Measurements from ENCODE around the gene SPATA1.

SPATA1 gene

DNA sequence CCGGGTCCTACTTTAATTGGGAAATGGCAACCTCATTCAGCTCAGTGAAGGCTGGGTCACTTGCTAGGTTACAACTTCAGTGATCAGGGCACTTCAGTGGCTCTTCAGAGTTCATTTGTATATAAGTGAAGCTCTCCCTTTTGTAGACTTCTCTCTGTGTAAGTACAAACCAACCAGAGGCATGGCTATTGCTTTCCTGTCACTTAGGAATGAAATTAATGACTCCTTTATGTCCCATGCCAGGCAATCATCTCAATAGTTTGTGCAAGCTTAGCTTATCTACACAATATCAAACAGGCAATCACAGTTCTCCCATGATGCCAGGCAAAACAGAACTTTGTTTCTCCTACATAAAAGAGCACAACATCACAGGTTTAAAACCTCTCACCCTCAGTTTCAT lies 90.8 kb downstream of the SPATA1 start:
- no peak for DNase-seq (ENCODE audit: low spot score)

DNA sequence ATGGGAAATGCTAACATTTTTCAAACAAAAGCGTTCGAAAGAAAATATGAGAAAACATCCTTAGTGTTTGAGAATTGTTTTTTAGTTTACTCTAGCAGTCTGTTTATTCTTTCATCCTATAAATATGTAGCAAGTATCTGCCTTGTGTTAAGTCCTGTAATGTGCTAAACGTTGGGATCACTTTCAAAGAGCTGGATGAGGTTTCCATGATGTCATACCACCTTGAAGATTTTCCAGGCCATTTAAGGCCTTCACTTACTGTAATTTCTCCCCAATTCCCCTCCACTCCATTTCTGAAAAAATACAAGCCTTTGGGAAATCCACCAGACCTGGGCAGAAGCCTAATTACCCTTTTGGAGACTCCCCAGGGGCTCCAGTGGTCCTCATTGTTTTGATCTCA lies 92.2 kb downstream of the SPATA1 start:
- DNase-seq (ENCODE audit: low spot score) = no peak

DNA sequence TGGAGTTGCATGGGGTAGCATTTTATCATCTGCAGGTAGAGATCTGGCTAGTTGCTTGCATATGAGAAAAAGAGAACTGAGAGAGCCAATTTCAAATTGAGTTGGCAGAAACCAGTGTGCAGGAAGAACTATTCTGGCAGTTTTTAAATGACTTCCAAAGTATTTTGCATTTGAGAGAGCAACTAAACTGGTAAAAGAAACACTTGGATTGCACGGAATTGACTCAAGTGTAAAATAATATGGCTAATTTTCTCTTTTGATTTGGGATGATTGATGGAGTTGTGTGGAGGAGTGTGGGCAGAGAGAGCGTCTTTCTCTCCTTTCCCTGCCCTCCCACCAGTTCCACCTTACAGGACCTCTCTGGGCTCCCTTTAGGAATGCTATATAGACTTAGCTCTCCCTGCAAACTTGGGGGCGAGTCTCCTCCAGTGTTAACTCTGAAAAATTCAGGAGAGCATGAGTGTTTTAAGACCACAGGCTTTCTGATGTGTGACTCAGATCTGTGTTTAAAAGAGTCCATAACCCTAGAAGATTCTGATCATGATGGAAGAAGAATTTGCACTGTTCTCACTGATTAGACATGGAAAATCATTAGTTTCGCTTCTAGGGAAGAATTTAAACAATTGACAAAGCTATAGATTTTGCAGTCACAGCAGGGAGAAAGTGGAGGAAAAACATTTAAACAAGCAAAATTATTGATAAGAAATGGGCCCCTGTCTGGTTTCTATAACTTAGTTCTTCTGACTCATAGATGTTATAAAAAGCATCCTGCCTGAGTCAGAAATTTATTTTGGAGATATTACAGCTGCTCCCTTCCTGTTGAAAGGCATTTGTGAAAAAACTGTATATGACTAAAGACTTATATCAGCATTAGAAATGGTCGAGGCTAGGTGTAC lies 92.9 kb downstream of the SPATA1 start:
- DNase-seq (ENCODE audit: low spot score) = no peak

DNA sequence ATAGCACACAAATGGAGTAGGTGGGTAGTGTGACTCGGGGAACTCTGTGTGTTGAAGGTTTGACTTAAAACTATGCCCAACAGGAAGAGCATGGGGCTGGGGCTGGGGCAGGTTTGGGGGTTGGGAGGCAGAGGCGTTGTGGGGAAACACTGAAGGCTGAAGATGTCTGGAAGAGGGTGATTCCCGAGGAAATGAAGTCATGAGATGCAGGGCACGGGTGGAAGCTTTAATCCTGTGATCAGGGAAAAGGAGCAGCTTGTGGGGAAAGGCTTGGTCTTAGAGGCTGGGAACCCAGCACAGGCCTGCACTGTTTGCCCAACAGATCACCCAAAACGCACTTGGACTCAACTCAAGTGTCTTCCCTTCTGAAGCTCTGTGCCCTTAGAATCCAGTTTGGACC lies 94.6 kb downstream of the SPATA1 start:
- DNase-seq (ENCODE audit: low spot score) = no peak

DNA sequence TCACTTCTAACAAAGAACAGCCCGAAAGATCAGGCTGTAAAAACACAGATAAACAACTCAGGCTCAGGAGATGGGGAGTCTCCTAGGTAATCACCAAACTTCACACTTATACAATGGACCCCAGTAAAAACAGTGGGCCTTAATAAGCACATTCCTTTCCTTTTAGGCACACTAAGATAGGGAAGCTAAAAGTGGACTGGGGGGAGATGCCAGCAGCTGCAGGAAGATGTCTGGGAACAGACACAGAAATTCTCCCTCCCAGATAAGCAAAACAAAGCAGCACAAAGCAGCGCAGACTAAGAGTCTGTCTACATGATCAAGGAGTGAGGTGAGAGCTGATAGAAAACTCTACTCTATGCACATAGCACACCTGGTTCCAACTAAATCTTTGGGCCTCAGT lies 97.0 kb downstream of the SPATA1 start:
- no peak for DNase-seq (ENCODE audit: low spot score)

DNA sequence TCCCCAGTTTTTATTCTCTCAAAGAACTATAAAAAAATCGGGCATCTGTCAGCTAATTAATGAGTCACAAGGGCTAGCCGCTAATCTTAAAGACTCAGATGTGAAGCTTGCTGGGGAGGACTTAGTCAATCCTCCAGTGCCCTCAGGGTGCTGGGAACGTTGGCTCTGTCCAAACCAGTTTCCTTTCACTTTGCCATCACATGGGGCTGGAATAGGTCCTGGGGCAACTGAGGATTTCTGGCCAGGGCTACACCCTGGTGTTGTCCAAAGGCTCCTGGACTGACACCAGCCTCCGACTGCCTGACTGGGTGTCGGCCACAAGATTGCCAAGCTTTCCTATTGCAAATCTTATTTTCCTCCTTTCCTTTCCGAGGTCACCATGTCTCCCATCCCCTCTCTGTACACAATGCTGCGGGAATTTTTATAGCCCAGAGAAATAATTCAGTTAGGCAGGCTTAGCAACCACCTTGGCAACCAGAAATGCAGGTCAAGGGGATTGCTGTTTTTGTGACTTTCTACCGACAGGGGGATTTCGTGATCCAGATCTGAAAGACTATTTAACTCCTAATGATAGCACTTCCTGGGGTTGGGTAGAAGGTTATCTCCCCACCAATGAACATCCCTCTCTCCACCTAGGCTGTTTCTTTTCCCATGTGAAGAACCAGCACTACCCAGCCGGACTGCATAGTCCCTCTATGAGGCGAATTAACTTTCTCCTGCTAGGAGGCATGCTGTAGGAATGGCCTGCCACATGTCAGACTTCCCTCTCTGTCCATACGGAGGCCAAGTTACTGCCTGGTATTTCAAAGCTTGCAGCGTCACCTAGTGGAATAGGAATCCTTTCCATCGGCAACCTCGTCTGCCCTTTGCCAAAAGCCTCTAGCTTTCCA lies 98.0 kb downstream of the SPATA1 start:
- DNase-seq (ENCODE audit: low spot score) = no peak

DNA sequence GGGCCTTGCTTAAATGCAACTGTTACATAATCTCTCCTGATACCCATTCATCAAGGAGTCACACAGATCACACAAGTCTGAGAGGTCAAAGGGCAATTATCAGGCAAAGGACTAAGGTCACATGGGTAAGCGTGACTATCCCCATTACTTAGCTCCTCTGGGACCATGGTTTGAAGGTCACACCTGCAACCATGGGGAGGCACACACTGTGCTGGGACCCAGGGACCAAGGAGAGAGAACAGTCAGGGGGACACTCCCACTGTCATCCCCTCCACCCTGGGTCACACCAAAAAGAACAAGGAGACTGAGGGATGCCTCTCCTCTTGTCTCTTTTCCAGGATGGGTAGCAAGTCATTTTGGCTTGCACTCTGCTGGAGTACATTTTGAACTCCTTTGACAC lies 99.0 kb downstream of the SPATA1 start:
- DNase-seq (ENCODE audit: low spot score) = no peak

DNA sequence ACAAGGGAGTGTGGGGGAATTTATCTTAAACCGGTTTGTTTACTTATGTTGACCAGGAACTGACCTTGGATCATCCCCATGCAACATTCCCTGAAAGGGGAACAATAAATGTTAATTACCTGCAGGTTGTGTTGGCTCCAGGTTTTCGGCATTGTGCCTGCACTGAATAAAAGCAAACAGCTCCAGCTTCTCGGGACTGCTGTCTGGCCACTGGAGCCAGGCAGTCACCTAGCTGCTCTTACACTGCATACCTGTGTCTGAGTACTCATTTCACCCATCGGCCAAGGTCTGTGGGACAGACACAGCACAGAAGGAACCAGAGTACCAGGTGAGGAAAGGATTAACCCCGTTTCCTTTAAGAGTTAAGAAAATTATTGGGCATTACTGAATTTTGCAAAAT lies 100.8 kb downstream of the SPATA1 start:
- no peak for DNase-seq (ENCODE audit: low spot score)

DNA sequence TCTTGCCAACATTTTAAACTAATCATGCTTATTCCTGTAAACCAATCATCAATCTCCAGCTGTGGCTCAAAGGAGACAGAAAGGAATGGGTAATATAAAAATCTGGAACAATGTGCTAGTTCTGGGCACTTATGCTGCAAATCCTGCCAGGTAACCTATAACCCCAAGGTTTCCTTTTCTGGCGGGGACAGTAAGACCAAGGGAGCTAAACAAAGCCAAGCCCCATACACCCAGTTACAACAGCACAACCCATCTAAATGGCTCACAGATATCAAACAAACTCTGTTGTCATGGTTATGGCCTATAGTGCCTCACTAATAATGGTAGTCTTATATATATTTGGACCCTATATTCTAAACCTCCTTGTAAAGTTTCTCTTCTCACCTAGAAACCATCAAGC lies 104.9 kb downstream of the SPATA1 start:
- no peak for DNase-seq (ENCODE audit: low spot score)

DNA sequence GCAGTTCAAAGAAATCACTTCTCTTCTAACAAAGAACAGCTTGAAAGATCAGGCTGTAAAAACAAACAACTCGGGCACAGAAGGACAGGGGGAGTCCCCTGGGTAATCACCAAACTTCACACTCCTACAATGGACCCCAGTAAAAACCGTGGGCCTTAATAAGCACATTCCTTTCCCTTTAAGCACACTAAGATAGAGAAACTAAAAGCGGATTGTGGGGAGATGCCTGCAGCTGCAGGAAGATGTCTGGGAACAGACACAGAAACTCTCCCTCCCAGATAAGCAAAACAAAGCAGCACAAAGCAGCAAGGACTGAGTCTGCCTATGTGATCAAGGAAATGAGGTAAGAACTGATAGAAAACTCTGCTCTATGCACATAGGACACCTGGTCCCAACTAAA lies 105.6 kb downstream of the SPATA1 start:
- no peak for DNase-seq (ENCODE audit: low spot score)

DNA sequence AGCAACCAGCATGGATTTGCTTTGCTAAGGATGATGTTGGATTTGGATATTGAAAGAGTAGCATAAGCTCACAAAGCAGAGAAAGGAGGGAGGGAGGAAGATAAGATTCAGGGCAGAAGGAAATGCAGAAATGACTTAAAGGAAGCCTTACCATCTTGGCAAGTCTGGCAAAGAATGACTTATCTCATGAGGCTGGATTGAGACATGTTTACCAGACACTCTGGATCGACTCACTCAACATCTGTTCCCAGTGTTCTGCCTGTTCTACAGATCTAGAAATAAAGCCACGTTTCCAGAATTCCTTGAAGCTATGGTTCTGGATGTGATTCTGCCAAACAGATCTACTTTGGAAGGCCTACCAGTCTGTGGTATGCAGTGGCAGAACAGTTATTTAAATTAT lies 106.8 kb downstream of the SPATA1 start:
- no peak for DNase-seq (ENCODE audit: low spot score)

DNA sequence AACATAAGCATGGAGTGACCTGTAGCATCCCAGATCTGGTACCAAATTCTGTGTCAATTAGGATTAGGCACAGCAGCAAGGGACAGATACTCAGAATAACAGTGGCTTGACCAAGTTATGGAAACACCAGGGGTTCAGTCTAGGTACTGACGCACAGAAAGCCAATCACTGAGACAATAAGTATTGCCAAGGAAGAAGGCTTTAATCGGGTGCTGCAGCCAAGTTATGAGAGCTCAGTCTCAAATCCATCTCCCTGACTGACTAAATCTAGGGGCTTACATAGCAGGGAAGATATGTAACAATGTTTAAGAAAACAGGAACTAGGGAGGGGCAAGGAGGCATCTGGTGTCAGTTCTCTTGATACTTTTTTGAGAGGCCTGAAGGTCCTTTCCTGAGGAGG lies 107.7 kb downstream of the SPATA1 start:
- no peak for DNase-seq (ENCODE audit: low spot score)

DNA sequence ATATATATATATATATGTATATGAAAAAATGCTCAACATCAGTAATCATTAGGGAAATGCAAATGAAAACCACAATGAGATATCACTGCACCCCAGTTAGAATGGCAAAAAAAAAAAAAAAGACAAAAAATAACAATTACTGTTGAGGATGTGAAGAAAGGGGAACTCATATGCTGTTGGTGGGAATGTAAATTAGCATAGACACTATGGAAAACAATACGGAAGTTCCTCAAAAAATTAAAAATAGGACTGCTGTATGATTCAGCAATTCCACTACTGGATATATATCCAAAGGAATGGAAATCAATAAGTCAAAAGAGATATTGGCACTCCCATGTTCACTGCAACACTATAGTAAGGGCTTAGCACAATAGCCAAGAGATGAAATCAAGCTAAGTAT lies 109.6 kb downstream of the SPATA1 start:
- no peak for DNase-seq (ENCODE audit: low spot score)

All from iPS-NIHi11 (cell line).